Measurements from ENCODE around the gene SENP8.

DNA sequence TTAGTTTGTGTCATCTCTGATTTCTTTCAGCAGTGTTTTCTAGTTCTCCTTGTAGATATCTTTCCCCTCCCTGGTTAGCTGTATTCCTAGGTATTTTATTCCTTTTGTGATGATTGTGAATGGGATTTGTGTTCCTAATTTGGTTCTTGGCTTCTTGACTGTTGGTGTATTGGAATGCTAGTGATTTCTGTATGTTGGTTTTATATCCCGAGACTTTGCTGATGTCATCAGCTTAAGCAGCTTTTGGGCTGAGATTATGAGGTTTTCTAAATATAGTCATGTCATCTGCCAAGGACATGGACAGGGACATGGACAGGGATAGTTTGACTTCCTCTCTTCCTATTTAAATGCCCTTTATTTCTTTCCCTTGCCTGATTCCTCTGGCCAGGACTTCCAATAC is 36.0 kb upstream of the SENP8 start:
- no peak for TF ChIP-seq CTCF (IDR thresholded peaks at IDR 0.05; ENCODE audit: low read depth, low read length)
- TF ChIP-seq EZH2phosphoT487 (IDR thresholded peaks at IDR 0.05; ENCODE audit: low read depth): no peak
